Esophagus squamous epithelium (tissue), 5 donors: Measurements from ENCODE around the gene NME7. TPM values are rescaled to one million over a fixed set of nuclear protein-coding genes. Genes with fewer than 3 reads are reported as not detected.
A peak's percentile ranks its signal among the peaks of the same experiment; 100 is the strongest.

Experiments used
- DNase-seq: peaks from one replicate; lab custom pipeline; 2025; lab: John Stamatoyannopoulos, UW
- H3K27ac ChIP-seq, 4 donors: fragments of 200-600 bp; sonication (generic); one replicate each; pipeline ENCODE4 v1.5.1; 2016 to 2019; ENCODE audit warnings: mild to moderate bottlenecking in 1 of 4
- H3K27me3 ChIP-seq, 4 donors: fragments of 200-600 bp; sonication (generic); 1 replicate in 3 of 4; 2 replicates in 1 of 4; pipeline versions ENCODE4 v1.5.1 to v1.6.0; 2017 to 2021; ENCODE audit warnings: antibody characterized with exemption in 1 of 4
- H3K36me3 ChIP-seq, 3 donors: fragments of 200-600 bp; sonication (generic); one replicate each; pipeline ENCODE4 v1.5.1; 2016 to 2019
- H3K4me1 ChIP-seq, 3 donors: fragments of 200-600 bp; sonication (generic); one replicate each; pipeline ENCODE4 v1.5.1; 2017 to 2019
- H3K4me3 ChIP-seq, 4 donors: fragments of 200-600 bp; sonication (generic); 1 replicate in 3 of 4; 2 replicates in 1 of 4; pipeline ENCODE4 v1.5.1; 2016 to 2019; ENCODE audit warnings: mild to moderate bottlenecking in 2 of 4, moderate library complexity in 1 of 4
- H3K9me3 ChIP-seq, 3 donors: fragments of 200-600 bp; sonication (generic); one replicate each; pipeline ENCODE4 v1.5.1; 2016 to 2019
- POLR2A ChIP-seq, 4 donors: fragments of 450-650 bp; IDR thresholded peaks; one replicate each; pipeline ENCODE4 v1.6.1; 2017; ENCODE audit warnings: antibody characterized with exemption in 4 of 4, mild to moderate bottlenecking in 4 of 4, moderate library complexity in 3 of 4
- WGBS, 2 donors: methylation state at CpG; one replicate each; pipeline ENCODE4 v1.1.5; 2018; 5-methylcytosine and 5-hydroxymethylcytosine counted together
- intact Hi-C: fragments of 100-400 bp; cut with DNase I; formaldehyde crosslinking; loops from one replicate; pipeline ENCODE4 v1.15.0; 2022
- total RNA-seq, 4 donors: library from RNA; depleted of rRNA; stranded (reverse); fragments of >200 nt; gene quantifications; one replicate each; pipeline ENCODE4 v1.1.0, GENCODE V29; 2016
- TF ChIP-seq, protein P1 (sequence below), 6 experiments: fragments of 450-650 bp in 4 of 6; fragments of 200-600 bp in 2 of 6; sonication (generic) in 2 of 6; IDR thresholded peaks; one replicate each; pipeline ENCODE4 v1.5.1; 2016 to 2019; ENCODE audit warnings: antibody characterized with exemption in 6 of 6, mild to moderate bottlenecking in 4 of 6, moderate library complexity in 4 of 6
- donor health status: DM: yes; HTN: yes; CAD: no.

Gene NME7
- total RNA-seq, 4 donors from 2014 or later, result 5.7 to 10.7 (median 7.4) TPM

DNA sequence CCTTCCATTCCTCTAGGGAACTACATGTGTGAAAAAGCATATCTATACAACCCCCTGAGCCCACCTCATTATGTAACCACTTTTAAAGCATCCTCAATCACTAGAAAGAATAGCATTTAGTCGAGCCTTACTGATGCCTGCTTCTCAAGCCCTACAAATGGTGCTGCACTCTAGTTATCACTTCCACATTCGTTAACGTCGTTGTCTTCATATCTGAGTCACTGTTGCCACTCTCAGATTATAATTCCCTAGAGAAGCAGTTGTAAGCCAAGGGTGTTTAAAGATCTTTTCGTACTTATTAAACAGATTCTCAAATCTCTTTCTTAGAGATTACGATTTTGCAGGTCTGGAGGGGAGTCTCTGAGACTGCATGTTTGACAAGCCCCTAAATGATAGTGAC, 244.6 kb downstream of the NME7 start:
- peaks cover 0 to 41% (median 4%) of the 10 kb centered on the region in 3 donors for H3K4me1 ChIP-seq

DNA sequence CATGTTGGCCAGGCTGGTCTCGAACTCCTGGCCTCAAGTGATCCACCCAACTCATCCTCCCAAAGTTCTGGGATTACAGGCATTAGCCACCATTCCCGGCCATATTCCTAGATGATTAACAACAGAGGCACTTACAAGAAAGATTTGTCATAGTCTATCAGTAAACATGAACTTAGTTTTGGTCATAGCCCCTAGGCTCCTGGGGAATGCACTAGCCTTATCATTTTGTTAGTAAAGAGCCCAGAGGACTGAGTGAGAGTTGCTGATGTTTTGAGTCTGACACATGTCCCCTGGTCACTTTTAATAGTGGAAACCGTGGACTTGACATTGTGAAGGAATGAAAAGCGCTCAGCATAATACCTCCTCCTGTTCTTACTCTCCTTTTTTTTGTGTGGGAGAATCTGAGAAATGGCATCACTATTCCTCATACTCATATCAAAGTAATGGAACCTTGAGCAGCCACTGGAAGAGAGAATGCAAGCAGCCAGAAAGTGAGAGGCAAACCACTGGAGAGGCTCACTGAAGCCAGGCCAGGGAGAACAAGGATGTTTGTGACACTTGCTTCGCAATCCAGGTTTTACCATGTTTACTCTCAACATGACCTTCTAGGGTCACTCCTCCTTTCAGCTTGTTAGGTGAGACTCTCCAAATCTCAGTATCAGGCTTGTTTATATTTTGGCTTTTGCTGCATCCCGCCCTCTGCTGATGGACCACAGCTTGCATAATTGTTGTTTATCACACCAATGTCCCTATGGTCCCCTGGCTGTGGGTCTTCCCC, 246.3 kb downstream of the NME7 start:
- Histone ChIP-seq H3K36me3 (peaks cover 0 to 66% (median 3%) of the 10 kb centered on the region in 3 donors), H3K27me3 (no peaks in the 10 kb centered on the region), H3K4me3 (no peak overlapping the region), H3K9me3 (no peaks in the 10 kb centered on the region), H3K4me1 (peaks cover 10 to 52% (median 16%) of the 10 kb centered on the region in 3 donors), H3K27ac (no peak overlapping the region)
- TF ChIP-seq, protein P1, sequence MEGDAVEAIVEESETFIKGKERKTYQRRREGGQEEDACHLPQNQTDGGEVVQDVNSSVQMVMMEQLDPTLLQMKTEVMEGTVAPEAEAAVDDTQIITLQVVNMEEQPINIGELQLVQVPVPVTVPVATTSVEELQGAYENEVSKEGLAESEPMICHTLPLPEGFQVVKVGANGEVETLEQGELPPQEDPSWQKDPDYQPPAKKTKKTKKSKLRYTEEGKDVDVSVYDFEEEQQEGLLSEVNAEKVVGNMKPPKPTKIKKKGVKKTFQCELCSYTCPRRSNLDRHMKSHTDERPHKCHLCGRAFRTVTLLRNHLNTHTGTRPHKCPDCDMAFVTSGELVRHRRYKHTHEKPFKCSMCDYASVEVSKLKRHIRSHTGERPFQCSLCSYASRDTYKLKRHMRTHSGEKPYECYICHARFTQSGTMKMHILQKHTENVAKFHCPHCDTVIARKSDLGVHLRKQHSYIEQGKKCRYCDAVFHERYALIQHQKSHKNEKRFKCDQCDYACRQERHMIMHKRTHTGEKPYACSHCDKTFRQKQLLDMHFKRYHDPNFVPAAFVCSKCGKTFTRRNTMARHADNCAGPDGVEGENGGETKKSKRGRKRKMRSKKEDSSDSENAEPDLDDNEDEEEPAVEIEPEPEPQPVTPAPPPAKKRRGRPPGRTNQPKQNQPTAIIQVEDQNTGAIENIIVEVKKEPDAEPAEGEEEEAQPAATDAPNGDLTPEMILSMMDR (IDR thresholded peaks at IDR 0.05), result no peak
- no peak for TF ChIP-seq POLR2A (IDR thresholded peaks at IDR 0.05)
- intact Hi-C loops, result no loop called here
- no peak for DNase-seq
- WGBS, 2 donors, result 79 to 86% methylated on average over 4 to 6 of the region's 6 CpGs

More for the DNA sequence above, 244.6 kb downstream of the NME7 start:
- no peaks in the 10 kb centered on the region for H3K9me3 ChIP-seq
- no peak overlapping the region for H3K27ac ChIP-seq
- peaks cover 0 to 78% (median 3%) of the 10 kb centered on the region in 3 donors for H3K36me3 ChIP-seq
- no peak for DNase-seq
- intact Hi-C loops, result no loop called here
- H3K4me3 ChIP-seq, result no peak overlapping the region
- TF ChIP-seq POLR2A (IDR thresholded peaks at IDR 0.05), result no peak
- TF ChIP-seq, protein P1 (IDR thresholded peaks at IDR 0.05), result no peak
- 50 to 81% methylated on average over 6 of the region's 6 CpGs for WGBS, 2 donors
- H3K27me3 ChIP-seq, result no peaks in the 10 kb centered on the region

DNA sequence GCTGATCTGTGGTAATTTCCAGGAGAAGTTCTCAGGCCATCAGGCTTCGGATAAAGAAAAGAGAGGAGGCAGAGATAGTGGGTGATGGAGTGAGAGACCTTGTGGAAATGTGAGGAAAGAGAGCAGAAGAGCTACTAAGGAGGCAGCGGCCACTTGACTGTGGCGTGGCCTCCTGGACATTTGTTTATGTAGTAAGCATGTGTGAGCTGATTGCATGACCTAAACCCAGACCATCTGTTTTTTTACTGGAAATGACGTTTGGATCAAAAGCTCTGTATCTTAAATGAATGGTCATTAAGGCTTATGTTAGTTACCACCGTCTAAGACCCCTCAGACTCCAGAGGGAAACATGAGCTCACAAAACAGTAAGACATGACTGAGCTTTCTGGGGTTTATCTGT, 247.5 kb downstream of the NME7 start:
- H3K4me1 ChIP-seq, result peaks cover 13 to 65% (median 26%) of the 10 kb centered on the region in 3 donors
- H3K27ac ChIP-seq, result no peak overlapping the region
- no peak overlapping the region for H3K4me3 ChIP-seq
- WGBS, 2 donors, result 59 to 77% methylated on average over 5 of the region's 5 CpGs
- TF ChIP-seq, protein P1 (IDR thresholded peaks at IDR 0.05), result no peak
- no peak for TF ChIP-seq POLR2A (IDR thresholded peaks at IDR 0.05)
- no peak for DNase-seq
- intact Hi-C loops, result no loop called here
- no peaks in the 10 kb centered on the region for H3K27me3 ChIP-seq
- no peaks in the 10 kb centered on the region for H3K9me3 ChIP-seq
- peaks cover 0 to 66% (median 0%) of the 10 kb centered on the region in 3 donors for H3K36me3 ChIP-seq

DNA sequence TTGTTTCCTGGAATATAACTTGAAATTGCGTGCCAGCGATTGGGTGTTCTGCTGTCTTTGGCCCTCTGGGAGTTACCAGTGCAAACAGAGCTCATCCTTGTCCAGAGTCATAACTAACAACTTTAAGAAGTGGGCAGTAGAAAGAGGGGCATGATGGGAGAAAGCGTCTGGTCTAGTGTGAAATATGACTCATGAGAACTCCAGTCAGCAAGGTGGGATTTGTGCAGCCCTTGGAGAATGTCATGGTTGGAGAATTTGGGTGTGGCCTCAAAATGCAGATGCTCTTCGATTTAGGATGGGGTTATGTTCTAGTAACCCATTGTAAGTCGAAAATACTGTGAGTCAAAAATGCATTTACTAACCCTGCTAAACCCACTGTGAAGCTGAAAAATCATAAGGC, 248.2 kb downstream of the NME7 start:
- Histone ChIP-seq H3K4me1 (peaks cover 13 to 65% (median 26%) of the 10 kb centered on the region in 3 donors), H3K36me3 (peaks cover 0 to 66% (median 0%) of the 10 kb centered on the region in 3 donors), H3K4me3 (no peak overlapping the region), H3K27ac (no peak overlapping the region), H3K9me3 (no peaks in the 10 kb centered on the region), H3K27me3 (no peaks in the 10 kb centered on the region)
- DNase-seq, result no peak
- no peak for TF ChIP-seq POLR2A (IDR thresholded peaks at IDR 0.05)
- TF ChIP-seq, protein P1 (IDR thresholded peaks at IDR 0.05), result no peak
- 38 to 55% methylated on average over 4 to 5 of the region's 5 CpGs for WGBS, 2 donors
- intact Hi-C loops, result no loop called here

DNA sequence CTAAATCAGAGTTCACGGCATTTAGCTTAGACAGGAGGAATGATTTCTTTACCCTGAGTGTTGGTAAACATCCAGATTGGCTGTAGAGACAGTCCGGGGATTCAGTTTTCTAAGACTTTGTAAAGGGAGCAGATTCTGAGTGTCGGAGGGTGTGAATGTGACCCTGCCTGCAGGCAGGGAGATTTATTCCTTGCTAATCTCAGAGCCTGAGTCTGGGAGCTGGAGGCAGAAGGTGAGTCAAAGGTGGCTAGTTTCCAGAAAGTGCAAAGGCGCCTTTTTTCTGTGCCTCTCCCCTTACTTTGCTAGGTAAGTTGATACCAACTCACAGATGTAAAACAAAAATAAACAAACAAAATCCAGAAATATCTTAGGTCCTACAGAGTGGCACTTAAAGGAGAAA, 249.4 kb downstream of the NME7 start:
- WGBS, 2 donors, result 42 to 43% methylated on average over 4 of the region's 4 CpGs
- H3K36me3 ChIP-seq, result peaks cover 0 to 69% (median 0%) of the 10 kb centered on the region in 3 donors

More for the DNA sequence above, 249.4 kb downstream of the NME7 start:
- Histone ChIP-seq H3K27me3 (no peaks in the 10 kb centered on the region), H3K4me1 (peaks cover 19 to 67% (median 28%) of the 10 kb centered on the region in 3 donors), H3K9me3 (no peaks in the 10 kb centered on the region), H3K27ac (peak overlapping the region in 1 of 4 donors; percentile 53), H3K4me3 (no peak overlapping the region)
- TF ChIP-seq, protein P1 (IDR thresholded peaks at IDR 0.05), result no peak
- no peak for TF ChIP-seq POLR2A (IDR thresholded peaks at IDR 0.05)
- no peak for DNase-seq
- intact Hi-C loops, result no loop called here
